DOHH2 (cell line): ENCODE results near the gene ETV4.

Experiments used
- EZH2phosphoT487 ChIP-seq: fragments of 200-600 bp; sonication (generic); IDR thresholded peaks from 2 replicates; pipeline ENCODE4 v1.6.1; 2017; ENCODE audit warnings: borderline replicate concordance, mild to moderate bottlenecking, antibody characterized with exemption, low read length, moderate library complexity, mixed read lengths
- TF ChIP-seq, protein P1 (sequence below): fragments of 200-600 bp; sonication (generic); IDR thresholded peaks from one replicate; pipeline ENCODE4 v1.5.1; 2014; ENCODE audit warnings: antibody characterized with exemption, mild to moderate bottlenecking, low read depth, low read length; ENCODE audit not compliant: poor library complexity, severe bottlenecking

DNA sequence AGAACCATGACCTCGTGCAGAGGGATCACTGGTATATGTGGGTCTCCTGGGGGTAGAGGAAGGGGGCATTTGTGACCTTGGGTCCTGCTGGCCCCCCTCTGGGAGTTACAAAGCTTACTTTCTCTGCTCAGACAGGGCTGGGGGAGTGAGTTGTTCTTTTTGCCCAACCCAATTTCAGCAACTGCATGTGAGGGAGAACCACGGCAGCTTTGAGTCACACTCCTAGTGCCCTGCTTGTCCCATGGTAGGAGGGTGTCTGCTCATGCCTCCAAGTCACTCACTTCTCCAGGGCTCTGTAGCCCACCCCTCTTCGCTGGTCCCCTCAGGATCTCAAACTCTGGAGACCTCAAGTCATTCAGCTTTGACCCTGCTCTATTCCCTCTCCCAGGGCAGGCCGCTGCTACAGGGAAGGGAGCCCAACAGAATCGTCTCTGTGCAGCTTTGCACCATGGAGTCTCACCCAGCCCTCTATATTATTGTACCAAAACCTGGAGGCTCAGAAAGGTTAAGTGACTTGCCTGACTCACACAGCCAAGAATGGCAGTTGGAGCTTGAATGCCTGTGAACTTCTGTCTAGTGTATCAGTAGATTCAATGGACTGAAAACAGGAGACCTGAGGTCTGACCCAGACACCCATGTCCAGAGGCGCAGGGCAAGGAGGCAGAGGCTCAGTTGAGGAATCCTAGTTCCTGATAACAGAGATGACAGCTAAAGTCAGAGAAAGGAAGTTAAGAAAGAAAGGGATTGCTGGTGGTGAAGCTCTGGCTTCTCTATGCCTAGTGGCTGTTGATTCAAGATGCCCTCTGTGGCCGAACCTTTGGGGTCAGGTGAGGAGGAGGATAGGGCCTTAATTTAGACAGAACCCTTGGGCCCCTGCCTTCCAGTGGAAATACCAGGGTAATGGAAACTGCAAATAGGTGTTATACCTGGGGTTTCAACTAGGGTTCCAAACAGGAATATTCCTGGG is 14.6 kb upstream of the ETV4 start:
- TF ChIP-seq, protein P1, sequence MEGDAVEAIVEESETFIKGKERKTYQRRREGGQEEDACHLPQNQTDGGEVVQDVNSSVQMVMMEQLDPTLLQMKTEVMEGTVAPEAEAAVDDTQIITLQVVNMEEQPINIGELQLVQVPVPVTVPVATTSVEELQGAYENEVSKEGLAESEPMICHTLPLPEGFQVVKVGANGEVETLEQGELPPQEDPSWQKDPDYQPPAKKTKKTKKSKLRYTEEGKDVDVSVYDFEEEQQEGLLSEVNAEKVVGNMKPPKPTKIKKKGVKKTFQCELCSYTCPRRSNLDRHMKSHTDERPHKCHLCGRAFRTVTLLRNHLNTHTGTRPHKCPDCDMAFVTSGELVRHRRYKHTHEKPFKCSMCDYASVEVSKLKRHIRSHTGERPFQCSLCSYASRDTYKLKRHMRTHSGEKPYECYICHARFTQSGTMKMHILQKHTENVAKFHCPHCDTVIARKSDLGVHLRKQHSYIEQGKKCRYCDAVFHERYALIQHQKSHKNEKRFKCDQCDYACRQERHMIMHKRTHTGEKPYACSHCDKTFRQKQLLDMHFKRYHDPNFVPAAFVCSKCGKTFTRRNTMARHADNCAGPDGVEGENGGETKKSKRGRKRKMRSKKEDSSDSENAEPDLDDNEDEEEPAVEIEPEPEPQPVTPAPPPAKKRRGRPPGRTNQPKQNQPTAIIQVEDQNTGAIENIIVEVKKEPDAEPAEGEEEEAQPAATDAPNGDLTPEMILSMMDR = no peak
- TF ChIP-seq EZH2phosphoT487 = no peak
